Central memory CD8-positive, alpha-beta T cell (primary cell): ENCODE measurements around the gene IFT25.
A peak's percentile ranks its signal among the peaks of the same experiment; 100 is the strongest.
"Not testable (repeated sequence)": the region's sequence is repeated elsewhere in the genome, so short reads cannot be mapped to it uniquely, and the experiment has no call there.

Experiments
- ATAC-seq: fragments of 150-1000 bp; cut with Tn5 transposase; replicated peaks from 2 replicates; pipeline ENCODE4 v1.10.0; 2022; ENCODE audit warnings: mild to moderate bottlenecking, moderate FRiP score, moderate number of reproducible peaks; ENCODE audit not compliant: poor library complexity, severe bottlenecking; ENCODE audit errors: extremely low read depth
- DNase-seq, 2 donors: peaks; one replicate each; pipeline ENCODE4 v3.0.0; 2021; ENCODE audit warnings: low spot score in 2 of 2
- H3K27ac Mint-ChIP-seq: one replicate; pipeline ENCODE4 v1.8.0; 2022; ENCODE audit warnings: low read depth, mild to moderate bottlenecking, moderate library complexity, mixed read lengths
- H3K27me3 Mint-ChIP-seq: one replicate; pipeline ENCODE4 v1.8.0; 2022; ENCODE audit warnings: mixed read lengths
- H3K36me3 Mint-ChIP-seq: one replicate; pipeline ENCODE4 v1.8.0; 2022; ENCODE audit warnings: mild to moderate bottlenecking, moderate library complexity, mixed read lengths; ENCODE audit not compliant: insufficient read depth
- H3K4me1 Mint-ChIP-seq: one replicate; pipeline ENCODE4 v1.8.0; 2022; ENCODE audit warnings: mixed read lengths
- H3K4me3 Mint-ChIP-seq: one replicate; pipeline ENCODE4 v1.8.0; 2022; ENCODE audit warnings: mild to moderate bottlenecking, moderate library complexity, mixed read lengths
- H3K9me3 Mint-ChIP-seq: one replicate; pipeline ENCODE4 v1.8.0; 2022; ENCODE audit warnings: mixed read lengths

IFT25 gene

GRCh38 chr1:53945433-53946251 lies at the start of gene IFT25:
Gene IFT25 (minus strand): TSS chr1:53945699. CDS start chr1:53940082, 5,617 bp downstream.
- Mint-ChIP-seq H3K36me3 (peaks cover 9% of the 10 kb centered on the region), H3K27me3 (no peaks in the 10 kb centered on the region), H3K4me3 (peak within 1 kb of the TSS; percentile 87), H3K9me3 (no peaks in the 10 kb centered on the region), H3K4me1 (peaks cover 40% of the 10 kb centered on the region), H3K27ac (peak within 1 kb of the TSS; percentile 88)
- peak; percentile 98 to 100 for DNase-seq
- ATAC-seq = peak; percentile 82

- ATAC-seq, H3K9me3 Mint-ChIP-seq, H3K4me1 Mint-ChIP-seq, H3K27ac Mint-ChIP-seq, DNase-seq, H3K36me3 Mint-ChIP-seq, H3K4me3 Mint-ChIP-seq, H3K27me3 Mint-ChIP-seq: not testable (repeated sequence)
These were observed 49.0 kb upstream of the IFT25 start for GRCh38 chr1:53994516-53994915.

GRCh38 chr1:53992085-53992874 lies 46.8 kb upstream of the IFT25 start:
- Mint-ChIP-seq H3K4me1 (no peaks in the 10 kb centered on the region), H3K9me3 (no peaks in the 10 kb centered on the region), H3K27me3 (no peaks in the 10 kb centered on the region), H3K27ac (no peak overlapping the region), H3K36me3 (no peaks in the 10 kb centered on the region), H3K4me3 (no peak overlapping the region)
- ATAC-seq = no peak
- no peak for DNase-seq

GRCh38 chr1:53987880-53988279 lies 42.4 kb upstream of the IFT25 start:
- Mint-ChIP-seq H3K4me1 (no peaks in the 10 kb centered on the region), H3K9me3 (no peaks in the 10 kb centered on the region), H3K27ac (no peak overlapping the region), H3K36me3 (no peaks in the 10 kb centered on the region), H3K4me3 (no peak overlapping the region), H3K27me3 (no peaks in the 10 kb centered on the region)
- no peak for ATAC-seq
- no peak for DNase-seq

- no peaks in the 10 kb centered on the region for H3K36me3 Mint-ChIP-seq
- H3K27ac Mint-ChIP-seq = no peak overlapping the region
- no peak overlapping the region for H3K4me3 Mint-ChIP-seq
- H3K9me3 Mint-ChIP-seq = no peaks in the 10 kb centered on the region
- no peaks in the 10 kb centered on the region for H3K4me1 Mint-ChIP-seq
- ATAC-seq (no peak), DNase-seq (no peak)
- H3K27me3 Mint-ChIP-seq = no peaks in the 10 kb centered on the region
These were observed 41.0 kb upstream of the IFT25 start for GRCh38 chr1:53986458-53986857.

GRCh38 chr1:53984726-53985125 lies 39.2 kb upstream of the IFT25 start:
- Mint-ChIP-seq H3K27ac (no peak overlapping the region), H3K27me3 (peaks cover 5% of the 10 kb centered on the region), H3K9me3 (no peaks in the 10 kb centered on the region), H3K36me3 (no peaks in the 10 kb centered on the region), H3K4me3 (no peak overlapping the region), H3K4me1 (no peaks in the 10 kb centered on the region)
- ATAC-seq (no peak), DNase-seq (no peak)

- no peaks in the 10 kb centered on the region for H3K9me3 Mint-ChIP-seq
- H3K36me3 Mint-ChIP-seq = no peaks in the 10 kb centered on the region
- no peak for DNase-seq
- ATAC-seq = no peak
- no peak overlapping the region for H3K27ac Mint-ChIP-seq
- H3K27me3 Mint-ChIP-seq = peaks cover 11% of the 10 kb centered on the region
- H3K4me3 Mint-ChIP-seq = no peak overlapping the region
- H3K4me1 Mint-ChIP-seq = no peaks in the 10 kb centered on the region
These were observed 37.2 kb upstream of the IFT25 start for GRCh38 chr1:53982763-53983104.

- no peak overlapping the region for H3K27ac Mint-ChIP-seq
- H3K36me3 Mint-ChIP-seq = no peaks in the 10 kb centered on the region
- no peaks in the 10 kb centered on the region for H3K9me3 Mint-ChIP-seq
- ATAC-seq = no peak
- no peak overlapping the region for H3K4me3 Mint-ChIP-seq
- no peaks in the 10 kb centered on the region for H3K4me1 Mint-ChIP-seq
- H3K27me3 Mint-ChIP-seq = peaks cover 11% of the 10 kb centered on the region
- DNase-seq = no peak
These were observed 36.7 kb upstream of the IFT25 start for GRCh38 chr1:53982034-53982762.

- H3K4me3 Mint-ChIP-seq = no peak overlapping the region
- DNase-seq (no peak), ATAC-seq (no peak)
- no peak overlapping the region for H3K27ac Mint-ChIP-seq
- no peaks in the 10 kb centered on the region for H3K4me1 Mint-ChIP-seq
- peaks cover 11% of the 10 kb centered on the region for H3K27me3 Mint-ChIP-seq
- H3K36me3 Mint-ChIP-seq = no peaks in the 10 kb centered on the region
- no peaks in the 10 kb centered on the region for H3K9me3 Mint-ChIP-seq
These were observed 35.7 kb upstream of the IFT25 start for GRCh38 chr1:53981220-53981619.

- Mint-ChIP-seq H3K4me1 (no peaks in the 10 kb centered on the region), H3K36me3 (no peaks in the 10 kb centered on the region), H3K27me3 (peaks cover 11% of the 10 kb centered on the region), H3K9me3 (no peaks in the 10 kb centered on the region), H3K27ac (no peak overlapping the region), H3K4me3 (no peak overlapping the region)
- DNase-seq (no peak), ATAC-seq (no peak)
These were observed 34.4 kb upstream of the IFT25 start for GRCh38 chr1:53979712-53980450.

GRCh38 chr1:53975861-53976260 lies 30.4 kb upstream of the IFT25 start:
- peaks cover 11% of the 10 kb centered on the region for H3K27me3 Mint-ChIP-seq
- H3K36me3 Mint-ChIP-seq = peaks cover 5% of the 10 kb centered on the region

GRCh38 chr1:53971718-53972117 lies 26.2 kb upstream of the IFT25 start:
- Mint-ChIP-seq H3K4me1 (no peaks in the 10 kb centered on the region), H3K36me3 (peaks cover 24% of the 10 kb centered on the region)
- no peak for DNase-seq

More at GRCh38 chr1:53975861-53976260, 30.4 kb upstream of the IFT25 start:
- ATAC-seq = no peak
- no peak overlapping the region for H3K27ac Mint-ChIP-seq
- no peak for DNase-seq
- H3K9me3 Mint-ChIP-seq = no peaks in the 10 kb centered on the region
- no peak overlapping the region for H3K4me3 Mint-ChIP-seq
- no peaks in the 10 kb centered on the region for H3K4me1 Mint-ChIP-seq

More at GRCh38 chr1:53971718-53972117, 26.2 kb upstream of the IFT25 start:
- ATAC-seq = no peak
- no peak overlapping the region for H3K27ac Mint-ChIP-seq
- H3K27me3 Mint-ChIP-seq = no peaks in the 10 kb centered on the region
- no peaks in the 10 kb centered on the region for H3K9me3 Mint-ChIP-seq
- no peak overlapping the region for H3K4me3 Mint-ChIP-seq
